Placental pericyte (primary cell): ENCODE data around the gene APOO. TPM values are rescaled to one million over a fixed set of nuclear protein-coding genes. Genes with fewer than 3 reads are reported as not detected.

Source experiments
- total RNA-seq: library from RNA; depleted of rRNA; stranded (reverse); fragments of >200 nt; gene quantifications from 2 replicates; pipeline ENCODE4 v1.2.3, GENCODE V29; 2012

APOO gene
- total RNA-seq: 10.2 and 15.8 TPM in 2 replicates

GRCh38 chrX:23907498-23908218 lies at the start of gene APOO, which contains the start of gene CXorf58:
Gene APOO, minus strand, starts transcription at chrX:23907938. Its CDS starts 236 bp downstream, at chrX:23907702.
Gene CXorf58, plus strand, starts transcription at chrX:23908006. Its CDS starts 2,297 bp downstream, at chrX:23910303.

Other genes starting within 250 kb of the APOO start
- gene PRDX4, start 240.4 kb downstream of the APOO start, total RNA-seq: 110 and 171 TPM in 2 replicates
- gene ACOT9, start 164.7 kb downstream of the APOO start, total RNA-seq: 52.7 and 67.7 TPM in 2 replicates
- 80.5 and 306 TPM in 2 replicates for gene SAT1, start 124.8 kb downstream of the APOO start, total RNA-seq
- not detected in 2 replicates for gene CXorf58, start 68 bp upstream of the APOO start, total RNA-seq
- 7.0 and 13.2 TPM in 2 replicates for gene KLHL15, start 119.2 kb upstream of the APOO start, total RNA-seq
- gene EIF2S3, start 147.0 kb upstream of the APOO start, total RNA-seq: 225 and 364 TPM in 2 replicates
- gene ZFX, start 241.8 kb upstream of the APOO start, total RNA-seq: 59.3 and 64.6 TPM in 2 replicates